Amygdala (tissue), 56 donors: Measurements from ENCODE around the gene TRDMT1.
A peak's percentile ranks its signal among the peaks of the same experiment; 100 is the strongest.

Source experiments
- DNase-seq, 56 donors: peaks; one replicate each; lab custom pipeline; 2025; lab: John Stamatoyannopoulos, UW

TRDMT1 gene

GRCh38 chr10:17213646-17214349, 12.3 kb upstream of the TRDMT1 start:
- DNase-seq, result no peak

GRCh38 chr10:17212802-17213221, 11.3 kb upstream of the TRDMT1 start:
- no peak for DNase-seq

GRCh38 chr10:17210361-17210760, 8.9 kb upstream of the TRDMT1 start:
- DNase-seq, result no peak

- no peak for DNase-seq
These were observed 8.4 kb upstream of the TRDMT1 start for GRCh38 chr10:17209881-17210280.

GRCh38 chr10:17209302-17209701, 7.8 kb upstream of the TRDMT1 start:
- DNase-seq, result no peak

GRCh38 chr10:17208476-17208875, 7.0 kb upstream of the TRDMT1 start:
- no peak for DNase-seq

GRCh38 chr10:17206210-17206709, 4.8 kb upstream of the TRDMT1 start:
- DNase-seq, result no peak

GRCh38 chr10:17203416-17203815, 1.9 kb upstream of the TRDMT1 start:
- no peak for DNase-seq

GRCh38 chr10:17202999-17203398, 1.5 kb upstream of the TRDMT1 start:
- DNase-seq, result no peak

- no peak for DNase-seq
These were observed 1.0 kb upstream of the TRDMT1 start for GRCh38 chr10:17202506-17202905.

- no peak for DNase-seq
These were observed 283 bp upstream of the TRDMT1 start for GRCh38 chr10:17201794-17202116.

GRCh38 chr10:17200001-17200911, 1.2 kb downstream of the TRDMT1 start:
- DNase-seq, result no peak

- no peak for DNase-seq
These were observed 2.1 kb downstream of the TRDMT1 start for GRCh38 chr10:17199351-17199804.

- DNase-seq, result no peak
These were observed 4.9 kb downstream of the TRDMT1 start for GRCh38 chr10:17196573-17196972.

- DNase-seq, result no peak
These were observed 5.4 kb downstream of the TRDMT1 start for GRCh38 chr10:17196045-17196444.

- no peak for DNase-seq
These were observed 6.4 kb downstream of the TRDMT1 start for GRCh38 chr10:17195083-17195482.

- DNase-seq, result no peak
These were observed 10.9 kb downstream of the TRDMT1 start for GRCh38 chr10:17190602-17191001.

GRCh38 chr10:17188644-17189172, 12.8 kb downstream of the TRDMT1 start:
- no peak for DNase-seq

GRCh38 chr10:17185873-17186272, 15.6 kb downstream of the TRDMT1 start:
- DNase-seq, result no peak

GRCh38 chr10:17183110-17183509, 18.4 kb downstream of the TRDMT1 start:
- no peak for DNase-seq

GRCh38 chr10:17181751-17182150, 19.7 kb downstream of the TRDMT1 start:
- DNase-seq, result peak in 1 of 56 donors; percentile 6
